GM19035 (cell line): Measurements from ENCODE around the gene KIAA0930.

Experiments used
- ATAC-seq: cut with Tn5 transposase; IDR thresholded peaks from one replicate; pipeline ENCODE4 v1.9.1; 2021; ENCODE audit not compliant: unreplicated experiment

The KIAA0930 gene

DNA sequence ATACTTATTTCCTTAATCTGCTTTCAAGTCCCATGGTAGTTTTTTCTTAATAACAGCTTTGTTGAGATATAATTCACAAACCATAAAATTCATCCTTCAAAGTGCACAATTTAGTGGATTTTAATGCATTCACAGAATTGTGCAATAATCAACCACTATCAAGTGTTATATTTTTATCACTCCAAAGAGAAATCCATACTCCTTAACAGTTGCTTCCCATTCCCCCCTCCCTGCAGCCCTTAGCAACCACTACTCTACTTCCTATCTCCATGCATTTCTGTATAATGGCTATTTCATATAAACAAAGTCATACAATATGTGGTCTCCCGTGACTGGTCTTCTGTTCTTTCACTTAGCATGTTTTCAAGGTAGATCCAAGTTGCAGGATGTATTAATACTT, 95.8 kb downstream of the KIAA0930 start:
- ATAC-seq, result no peak

DNA sequence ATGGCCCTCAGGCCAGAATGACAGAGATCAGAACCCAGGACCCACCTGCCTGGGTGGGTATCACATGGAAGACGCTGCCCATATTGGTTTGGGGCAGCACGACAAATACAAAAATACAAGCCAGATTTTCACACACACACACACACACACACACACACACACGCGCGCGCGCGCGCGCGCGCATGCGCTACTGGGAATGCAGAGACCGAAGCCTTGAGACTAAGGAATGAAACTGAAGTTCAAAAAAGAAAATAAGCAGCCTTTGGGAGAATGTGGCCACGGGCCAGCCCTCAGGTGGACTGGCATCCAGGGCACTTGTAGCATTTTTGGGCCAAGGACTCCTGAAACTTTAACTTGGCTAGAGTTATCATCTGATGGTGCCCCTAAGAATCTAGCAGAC, 98.3 kb downstream of the KIAA0930 start:
- no peak for ATAC-seq
